ENCODE data around the gene GALNT11.

GALNT11 gene

DNA sequence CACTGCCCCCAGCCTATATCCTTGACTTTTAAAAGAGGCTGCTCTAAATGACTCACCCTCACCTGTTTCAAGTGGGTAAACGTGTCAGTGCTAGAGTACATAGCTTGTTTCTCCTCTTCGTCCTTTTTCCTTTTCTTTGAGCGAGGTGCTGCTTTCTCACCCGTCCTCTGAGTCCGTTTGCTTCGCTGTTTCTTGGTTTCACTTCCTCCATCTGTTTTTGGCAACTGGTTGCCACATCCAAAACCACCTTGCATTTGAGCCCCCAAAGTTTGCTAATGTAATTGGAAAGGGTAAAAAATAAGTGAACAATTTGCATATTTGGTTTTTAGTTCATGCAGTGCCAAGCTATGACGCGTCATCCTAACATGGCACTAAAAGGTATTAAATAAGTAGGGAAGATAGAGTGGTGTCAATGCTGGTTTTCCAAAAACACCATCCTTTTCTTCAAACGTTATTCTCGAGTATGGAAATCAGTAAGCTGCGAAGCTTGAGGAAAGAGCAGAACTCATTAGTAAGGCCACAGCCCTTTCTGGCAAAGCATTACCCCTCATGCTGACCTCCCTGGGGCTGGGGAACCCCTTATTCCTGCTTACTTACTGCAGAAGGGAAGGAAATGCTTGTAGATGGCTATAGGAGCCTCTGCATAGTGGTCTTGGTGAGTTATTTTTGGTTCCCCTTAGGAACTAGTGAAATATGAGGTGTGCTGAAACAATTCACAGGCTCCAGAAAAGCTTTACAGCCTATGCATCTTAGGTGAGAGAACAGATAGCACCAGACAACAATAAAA, 133.5 kb downstream of the GALNT11 start:
- DNase-seq = no peak

DNA sequence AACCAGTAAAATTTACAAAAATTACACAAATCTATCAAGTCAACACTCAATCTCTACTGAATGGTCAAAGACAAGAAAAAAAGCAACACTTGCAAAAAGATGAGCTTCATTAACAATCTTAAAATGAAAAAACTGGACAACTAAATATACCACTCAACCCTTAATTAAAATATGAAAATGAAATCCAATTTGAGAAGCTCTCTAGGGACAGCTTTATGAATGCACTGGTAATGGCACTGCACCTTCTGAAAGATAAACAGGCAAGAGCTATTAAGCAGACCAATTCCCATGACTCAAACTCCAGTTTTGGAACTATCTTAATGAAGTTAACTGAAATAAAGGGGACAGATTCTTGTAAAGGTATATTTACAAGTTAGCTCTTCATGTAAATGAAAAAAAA, 135.7 kb downstream of the GALNT11 start:
- DNase-seq = no peak

DNA sequence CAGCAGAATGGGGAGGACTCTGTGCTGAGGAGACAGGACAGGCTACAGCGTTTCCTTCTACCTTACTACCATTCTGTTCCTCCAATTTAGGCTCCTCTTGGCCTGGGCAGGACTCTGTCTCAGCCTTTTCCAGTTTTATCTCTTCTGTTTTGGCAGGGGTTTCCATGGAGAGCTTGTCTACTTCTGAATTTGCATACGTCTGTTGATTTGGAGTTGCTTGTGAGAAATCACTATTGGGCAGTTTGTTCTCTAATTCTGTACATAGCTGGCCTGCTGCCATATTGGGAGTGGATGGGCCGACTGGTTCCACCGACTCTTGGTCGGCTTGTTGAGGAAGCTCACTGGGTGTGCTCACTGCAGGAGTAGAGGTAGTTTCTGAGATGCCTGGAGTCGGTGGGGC, 136.8 kb downstream of the GALNT11 start:
- DNase-seq = no peak
